KMS-11 (cell line): ENCODE data around the gene XRN2.

ENCODE experiments used
- H2AFZ ChIP-seq: fragments of 200-600 bp; sonication (generic); 2 replicates; pipeline ENCODE4 v1.6.1; 2016; ENCODE audit warnings: antibody characterized with exemption, mixed run types, low read depth
- H3K27ac ChIP-seq: fragments of 200-600 bp; sonication (generic); 2 replicates; pipeline ENCODE4 v1.6.1; 2016; ENCODE audit warnings: mild to moderate bottlenecking, mixed run types
- H3K27me3 ChIP-seq: fragments of 200-600 bp; sonication (generic); 2 replicates; pipeline ENCODE4 v1.6.1; 2017; ENCODE audit warnings: mild to moderate bottlenecking, low read depth, mixed run types, moderate library complexity; ENCODE audit not compliant: insufficient read depth
- H3K36me3 ChIP-seq: fragments of 200-600 bp; sonication (generic); 2 replicates; pipeline ENCODE4 v1.6.1; 2017; ENCODE audit warnings: mild to moderate bottlenecking, mixed run types; ENCODE audit not compliant: insufficient read depth
- H3K4me1 ChIP-seq: fragments of 200-600 bp; sonication (generic); 2 replicates; pipeline ENCODE4 v1.6.1; 2016; ENCODE audit warnings: mild to moderate bottlenecking, low read depth, mixed run types; ENCODE audit not compliant: poor library complexity, severe bottlenecking
- H3K4me2 ChIP-seq: fragments of 200-600 bp; sonication (generic); 2 replicates; pipeline ENCODE4 v1.7.0; 2016; ENCODE audit warnings: mild to moderate bottlenecking, mixed run types
- H3K4me3 ChIP-seq: fragments of 200-600 bp; sonication (generic); IDR thresholded peaks from 2 replicates; pipeline ENCODE4 v1.6.1; 2017; ENCODE audit warnings: low read depth, low read length, mixed read lengths; ENCODE audit not compliant: insufficient read depth
- H3K79me2 ChIP-seq: fragments of 200-600 bp; sonication (generic); 2 replicates; pipeline ENCODE4 v1.6.1; 2016; ENCODE audit warnings: low read depth, mixed run types; ENCODE audit not compliant: insufficient read depth
- H3K9ac ChIP-seq: fragments of 200-600 bp; sonication (generic); 2 replicates; pipeline ENCODE4 v1.6.1; 2016; ENCODE audit warnings: mild to moderate bottlenecking, mixed run types
- H4K20me1 ChIP-seq: fragments of 200-600 bp; sonication (generic); 2 replicates; pipeline ENCODE4 v1.6.1; 2016; ENCODE audit warnings: mild to moderate bottlenecking, mixed run types; ENCODE audit not compliant: insufficient read depth
- CTCF ChIP-seq: fragments of 200-600 bp; sonication (generic); conservative IDR thresholded peaks from 2 replicates; pipeline ENCODE4 v1.6.1; 2017; ENCODE audit warnings: low read depth, mild to moderate bottlenecking, antibody characterized with exemption, low read length, moderate library complexity, mixed read lengths

Gene XRN2

DNA sequence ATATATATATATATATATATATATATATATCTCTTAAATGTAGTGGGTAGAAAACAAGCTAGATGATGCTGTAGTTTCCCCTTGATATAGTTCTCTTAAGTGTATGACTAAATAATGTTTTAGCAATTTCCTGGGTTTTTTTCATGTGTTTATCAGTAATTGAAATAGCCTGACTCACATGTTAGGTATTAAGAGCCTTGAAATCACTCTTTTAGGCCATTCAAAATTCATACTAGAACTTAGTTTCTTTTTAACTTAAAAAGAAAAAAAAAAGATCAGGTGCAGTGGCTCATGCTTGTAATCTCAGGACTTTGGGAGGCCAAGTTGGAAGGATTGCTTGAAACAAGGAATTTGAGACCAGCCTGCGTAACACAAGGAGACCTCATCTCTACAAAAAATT is 50.1 kb downstream of the XRN2 start:
- Histone ChIP-seq H3K4me1 (no peaks in the 10 kb centered on the region), H3K27ac (no peak overlapping the region), H3K4me3 (no peak overlapping the region), H3K27me3 (no peaks in the 10 kb centered on the region), H3K36me3 (no peaks in the 10 kb centered on the region), H2AFZ (no peak overlapping the region), H3K4me2 (no peak overlapping the region), H3K9ac (no peak overlapping the region), H3K79me2 (no peaks in the 10 kb centered on the region), H4K20me1 (no peaks in the 10 kb centered on the region)
- no peak for TF ChIP-seq CTCF

DNA sequence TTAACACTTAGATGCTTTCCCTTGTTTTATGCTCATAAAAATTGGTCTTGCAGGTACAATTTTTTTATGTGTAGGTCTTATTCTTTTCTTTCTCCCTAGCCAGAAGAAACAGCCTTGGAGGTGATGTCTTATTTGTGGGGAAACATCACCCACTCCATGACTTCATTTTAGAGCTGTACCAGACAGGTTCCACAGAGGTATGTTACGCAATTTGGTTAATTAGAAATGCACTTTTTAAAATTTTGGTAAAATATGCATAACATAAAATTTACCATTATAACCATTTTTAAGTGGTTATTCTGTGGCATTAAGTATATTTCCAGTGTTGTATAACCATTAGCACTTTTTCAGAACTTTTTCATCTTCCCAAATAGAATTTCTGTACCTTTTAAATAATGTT is 52.9 kb downstream of the XRN2 start:
- no peak for TF ChIP-seq CTCF
- no peaks in the 10 kb centered on the region for H3K36me3 ChIP-seq
- no peak overlapping the region for H3K4me3 ChIP-seq
- no peak overlapping the region for H3K9ac ChIP-seq
- H4K20me1 ChIP-seq = no peaks in the 10 kb centered on the region
- no peak overlapping the region for H2AFZ ChIP-seq
- H3K27ac ChIP-seq = no peak overlapping the region
- H3K79me2 ChIP-seq = no peaks in the 10 kb centered on the region
- no peaks in the 10 kb centered on the region for H3K27me3 ChIP-seq
- H3K4me1 ChIP-seq = no peaks in the 10 kb centered on the region
- H3K4me2 ChIP-seq = no peak overlapping the region

DNA sequence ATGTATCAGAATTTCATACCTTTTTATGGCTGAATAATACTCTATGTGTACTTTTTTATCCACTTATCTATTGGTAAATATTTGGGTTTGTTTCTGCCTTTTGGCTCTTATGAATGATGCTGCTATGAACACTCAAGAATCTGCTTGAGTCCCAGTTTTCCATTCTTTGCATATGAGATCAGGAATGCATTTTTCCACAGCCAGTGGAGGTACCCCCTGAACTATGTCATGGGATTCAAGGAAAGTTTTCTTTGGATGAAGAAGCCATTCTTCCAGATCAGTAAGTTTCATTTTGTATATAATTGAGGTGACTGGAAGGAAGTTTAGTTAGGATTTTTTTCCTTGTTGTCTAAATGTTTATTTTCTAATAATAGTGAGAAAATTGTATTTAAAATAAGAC is 53.3 kb downstream of the XRN2 start:
- no peaks in the 10 kb centered on the region for H3K79me2 ChIP-seq
- no peak overlapping the region for H3K4me2 ChIP-seq
- H3K4me1 ChIP-seq = no peaks in the 10 kb centered on the region

DNA sequence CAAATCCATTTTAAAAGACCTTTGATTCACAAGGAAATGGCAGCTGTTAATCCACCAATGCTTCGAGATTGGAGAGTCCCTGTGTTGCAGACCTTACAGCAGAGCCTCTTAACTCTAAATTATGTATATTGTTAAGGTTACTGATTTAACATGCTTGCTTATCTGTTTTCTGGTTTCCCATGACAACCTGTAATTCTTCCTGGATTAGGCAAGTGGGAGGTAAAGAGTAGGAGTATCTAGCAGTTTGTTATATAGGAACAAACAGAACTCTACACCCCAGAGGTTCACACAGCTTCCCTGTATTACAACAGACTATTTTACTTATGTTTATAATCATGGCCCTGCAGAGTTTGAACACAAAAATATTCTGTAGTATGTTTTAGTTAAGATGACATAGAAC is 54.7 kb downstream of the XRN2 start:
- no peak overlapping the region for H3K4me2 ChIP-seq
- H3K79me2 ChIP-seq = no peaks in the 10 kb centered on the region
- H2AFZ ChIP-seq = no peak overlapping the region
- no peak for TF ChIP-seq CTCF
- H3K27ac ChIP-seq = no peak overlapping the region
- no peaks in the 10 kb centered on the region for H4K20me1 ChIP-seq
- H3K36me3 ChIP-seq = no peaks in the 10 kb centered on the region
- no peak overlapping the region for H3K9ac ChIP-seq
- H3K27me3 ChIP-seq = no peaks in the 10 kb centered on the region
- no peaks in the 10 kb centered on the region for H3K4me1 ChIP-seq
- H3K4me3 ChIP-seq = no peak overlapping the region

More for the DNA sequence above, 53.3 kb downstream of the XRN2 start:
- H3K27me3 ChIP-seq = no peaks in the 10 kb centered on the region
- no peak for TF ChIP-seq CTCF
- H3K4me3 ChIP-seq = no peak overlapping the region
- H3K36me3 ChIP-seq = no peaks in the 10 kb centered on the region
- no peak overlapping the region for H3K9ac ChIP-seq
- no peaks in the 10 kb centered on the region for H4K20me1 ChIP-seq
- no peak overlapping the region for H2AFZ ChIP-seq
- no peak overlapping the region for H3K27ac ChIP-seq

DNA sequence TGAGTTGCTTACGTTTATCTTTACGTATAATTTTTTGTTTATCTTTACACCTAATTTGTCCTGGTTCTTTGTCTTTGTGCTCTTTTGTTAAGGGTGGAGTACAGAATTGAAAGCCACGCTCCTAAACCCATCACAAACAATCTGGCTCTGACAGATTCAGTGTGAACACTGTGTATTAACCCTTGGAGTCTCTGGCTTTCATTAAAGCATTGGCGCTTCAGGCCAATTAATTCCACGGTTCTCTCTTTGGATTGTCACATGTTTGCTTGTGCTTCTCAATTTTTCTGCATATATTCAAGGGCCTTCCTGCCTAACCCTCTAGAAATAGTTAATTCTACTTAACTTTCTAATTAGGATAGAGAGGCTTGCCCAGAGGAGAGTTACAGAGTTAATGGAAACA is 55.6 kb downstream of the XRN2 start:
- Histone ChIP-seq H2AFZ (no peak overlapping the region), H3K79me2 (no peaks in the 10 kb centered on the region), H3K4me2 (no peak overlapping the region), H3K27ac (no peak overlapping the region), H4K20me1 (no peaks in the 10 kb centered on the region), H3K4me3 (no peak overlapping the region), H3K4me1 (no peaks in the 10 kb centered on the region), H3K36me3 (no peaks in the 10 kb centered on the region), H3K9ac (no peak overlapping the region), H3K27me3 (no peaks in the 10 kb centered on the region)
- TF ChIP-seq CTCF = no peak
